Upper lobe of left lung (tissue), 4 donors: Measurements from ENCODE around the gene SLCO1B3.

Source experiments
- EP300 ChIP-seq, 4 donors: sonication (generic); formaldehyde crosslinking; IDR thresholded peaks; one replicate each; pipeline ENCODE4 v1.5.1; 2017; ENCODE audit warnings: antibody characterized with exemption in 4 of 4, control low read depth in 2 of 4
- POLR2A ChIP-seq, 4 donors: fragments of 450-650 bp; IDR thresholded peaks; one replicate each; pipeline ENCODE4 v1.5.1; 2016 to 2017; ENCODE audit warnings: antibody characterized with exemption in 4 of 4, mild to moderate bottlenecking in 2 of 4
- POLR2AphosphoS5 ChIP-seq, 2 donors: sonication (generic); formaldehyde crosslinking; IDR thresholded peaks; one replicate each; pipeline ENCODE4 v1.5.1; 2017; ENCODE audit warnings: antibody characterized with exemption in 2 of 2
- TF ChIP-seq, protein P1 (sequence below), 6 experiments: fragments of 450-650 bp in 4 of 6; fragments of 200-600 bp in 2 of 6; sonication (generic) in 2 of 6; IDR thresholded peaks; one replicate each; pipeline ENCODE4 v1.5.1; 2016 to 2019; ENCODE audit warnings: antibody characterized with exemption in 6 of 6

DNA sequence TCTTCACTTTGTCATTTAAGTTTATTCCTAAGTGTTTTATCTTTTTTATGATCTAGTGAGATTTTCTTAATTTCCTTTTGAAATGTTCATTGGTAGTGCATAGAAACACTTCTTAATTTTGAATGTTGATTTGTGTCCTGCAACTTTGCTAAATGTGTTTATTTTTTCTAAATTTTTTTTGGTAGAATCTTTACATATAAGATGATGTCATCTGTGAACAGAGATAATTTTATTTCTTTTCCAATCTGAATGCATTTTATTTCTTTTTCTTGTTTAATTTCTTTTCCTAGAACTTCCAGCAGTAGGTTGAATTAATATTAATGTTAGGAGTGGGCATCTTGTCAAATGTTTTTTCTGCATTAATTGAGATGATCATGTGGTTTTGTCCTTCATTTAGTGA lies 42.1 kb downstream of the SLCO1B3 start:
- TF ChIP-seq, protein P1, sequence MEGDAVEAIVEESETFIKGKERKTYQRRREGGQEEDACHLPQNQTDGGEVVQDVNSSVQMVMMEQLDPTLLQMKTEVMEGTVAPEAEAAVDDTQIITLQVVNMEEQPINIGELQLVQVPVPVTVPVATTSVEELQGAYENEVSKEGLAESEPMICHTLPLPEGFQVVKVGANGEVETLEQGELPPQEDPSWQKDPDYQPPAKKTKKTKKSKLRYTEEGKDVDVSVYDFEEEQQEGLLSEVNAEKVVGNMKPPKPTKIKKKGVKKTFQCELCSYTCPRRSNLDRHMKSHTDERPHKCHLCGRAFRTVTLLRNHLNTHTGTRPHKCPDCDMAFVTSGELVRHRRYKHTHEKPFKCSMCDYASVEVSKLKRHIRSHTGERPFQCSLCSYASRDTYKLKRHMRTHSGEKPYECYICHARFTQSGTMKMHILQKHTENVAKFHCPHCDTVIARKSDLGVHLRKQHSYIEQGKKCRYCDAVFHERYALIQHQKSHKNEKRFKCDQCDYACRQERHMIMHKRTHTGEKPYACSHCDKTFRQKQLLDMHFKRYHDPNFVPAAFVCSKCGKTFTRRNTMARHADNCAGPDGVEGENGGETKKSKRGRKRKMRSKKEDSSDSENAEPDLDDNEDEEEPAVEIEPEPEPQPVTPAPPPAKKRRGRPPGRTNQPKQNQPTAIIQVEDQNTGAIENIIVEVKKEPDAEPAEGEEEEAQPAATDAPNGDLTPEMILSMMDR (IDR thresholded peaks at IDR 0.05), result no peak
- no peak for TF ChIP-seq POLR2A (IDR thresholded peaks at IDR 0.05)
- no peak for TF ChIP-seq EP300 (IDR thresholded peaks at IDR 0.05)
- TF ChIP-seq POLR2AphosphoS5 (IDR thresholded peaks at IDR 0.05), result no peak
